T-cell (primary cell): ENCODE data around the gene RASSF8. TPM values are rescaled to one million over a fixed set of nuclear protein-coding genes. Genes with fewer than 3 reads are reported as not detected.

Experiments used
- ATAC-seq, 4 experiments: fragments of 200-7000 bp in 3 of 4; fragments of 150-1000 bp in 1 of 4; cut with Tn5 transposase; replicated peaks in 1 of 4; 1 replicate in 3 of 4; 2 replicates in 1 of 4; pipeline ENCODE4 v1.10.0; 2021; ENCODE audit warnings: moderate library complexity in 3 of 4, mild to moderate bottlenecking in 2 of 4, moderate number of reproducible peaks in 1 of 4
- CTCF ChIA-PET, 2 donors: fragments of 300-600 bp; sonication (Branson Sonifier 250); formaldehyde crosslinking; loops; one replicate each; lab custom pipeline; 2022; ENCODE audit warnings: antibody characterized with exemption in 2 of 2; lab: Charles Lee
- POLR2A ChIA-PET, 2 donors: fragments of 300-600 bp; sonication (Branson Sonifier 250); formaldehyde crosslinking; loops; one replicate each; lab custom pipeline; 2022; ENCODE audit warnings: antibody characterized with exemption in 2 of 2; lab: Charles Lee
- DNase-seq, 35 experiments: peaks; one replicate each; pipeline versions ENCODE4 v3.0.0 to v3.0.0-alpha.2; 2013 to 2023
- H3K27ac ChIP-seq: one replicate; pipeline ENCODE4 v1.5.1; 2013; ENCODE audit warnings: low read length
- H3K27me3 ChIP-seq, 2 experiments: replicated peaks in 1 of 2; 1 replicate in 1 of 2; 2 replicates in 1 of 2; pipeline versions ENCODE4 v1.6.1 to v1.7.0; 2013; ENCODE audit warnings: low read length in 1 of 2, mixed read lengths in 1 of 2; ENCODE audit not compliant: control insufficient read depth in 2 of 2, insufficient read depth in 2 of 2; ENCODE audit errors: extremely low read depth in 1 of 2
- H3K36me3 ChIP-seq, 2 donors: 1 replicate in 1 of 2; 2 replicates in 1 of 2; pipeline versions ENCODE4 v1.6.1 to v1.7.0; 2013; ENCODE audit warnings: low read length in 1 of 2; ENCODE audit not compliant: control insufficient read depth in 2 of 2, insufficient read depth in 1 of 2; ENCODE audit errors: extremely low read depth in 1 of 2
- H3K4me1 ChIP-seq, 2 experiments: 1 replicate in 1 of 2; 2 replicates in 1 of 2; pipeline versions ENCODE4 v1.6.1 to v1.7.0; 2013; ENCODE audit warnings: low read length in 2 of 2, mixed read lengths in 1 of 2; ENCODE audit not compliant: insufficient read depth in 2 of 2, control insufficient read depth in 1 of 2; ENCODE audit errors: extremely low read depth in 1 of 2
- H3K4me3 ChIP-seq, 2 donors: 1 replicate in 1 of 2; 2 replicates in 1 of 2; pipeline versions ENCODE4 v1.5.1 to v1.7.0; 2013; ENCODE audit warnings: mild to moderate bottlenecking in 2 of 2, low read length in 1 of 2, moderate library complexity in 1 of 2; ENCODE audit not compliant: control insufficient read depth in 1 of 2; ENCODE audit errors: extremely low read depth in 1 of 2
- H3K9me3 ChIP-seq: 2 replicates; pipeline ENCODE4 v1.7.0; 2013
- H3K27ac Mint-ChIP-seq, 2 donors: one replicate each; pipeline ENCODE4 v1.8.0; 2020 to 2021; ENCODE audit warnings: mild to moderate bottlenecking in 2 of 2, mixed read lengths in 2 of 2
- H3K27me3 Mint-ChIP-seq, 2 donors: one replicate each; pipeline ENCODE4 v1.8.0; 2021 to 2022; ENCODE audit warnings: mixed read lengths in 2 of 2
- H3K36me3 Mint-ChIP-seq: one replicate; pipeline ENCODE4 v1.8.0; 2021; ENCODE audit warnings: mixed read lengths
- H3K4me1 Mint-ChIP-seq, 3 donors: one replicate each; pipeline ENCODE4 v1.8.0; 2020 to 2022; ENCODE audit warnings: mixed read lengths in 3 of 3, mild to moderate bottlenecking in 1 of 3
- H3K4me3 Mint-ChIP-seq, 3 donors: one replicate each; pipeline ENCODE4 v1.8.0; 2020 to 2022; ENCODE audit warnings: mild to moderate bottlenecking in 3 of 3, mixed read lengths in 3 of 3, moderate library complexity in 3 of 3
- H3K9me3 Mint-ChIP-seq, 3 donors: one replicate each; pipeline ENCODE4 v1.8.0; 2020 to 2022; ENCODE audit warnings: mixed read lengths in 3 of 3
- WGBS: methylation state at CpG from one replicate; pipeline ENCODE4 v1.1.5; 2013; ENCODE audit warnings: missing lambda C conversion rate; ENCODE audit not compliant: insufficient coverage; 5-methylcytosine and 5-hydroxymethylcytosine counted together
- total RNA-seq, 35 experiments: library from RNA in 6 of 35; stranded (reverse) in 6 of 35; fragments of 120-200 nt in 1 of 35; gene quantifications; one replicate each; pipeline versions ENCODE4 v1.2.1 to v1.2.4 and lab custom pipeline; 2013 to 2026

Gene RASSF8
- total RNA-seq, 5 donors from 2014 or later (not counting 1 experiment from before 2014, with no cell fraction given): 0.50 to 0.98 (median 0.73) TPM; not detected in 1

- WGBS: 100% methylated on average over 1 of the region's 1 CpG
- H3K9me3 ChIP-seq: no peaks in the 10 kb centered on the region
- POLR2A ChIA-PET: no interaction called here
- H3K36me3 ChIP-seq: no peaks in the 10 kb centered on the region
- H3K4me3 ChIP-seq: no peak overlapping the region
- peaks cover 0 to 2% of the 10 kb centered on the region in 2 experiments for H3K27me3 ChIP-seq
- no peak overlapping the region for H3K4me3 Mint-ChIP-seq
- H3K4me1 ChIP-seq: no peaks in the 10 kb centered on the region
- no peaks in the 10 kb centered on the region for H3K36me3 Mint-ChIP-seq
- H3K4me1 Mint-ChIP-seq: no peaks in the 10 kb centered on the region
- no peaks in the 10 kb centered on the region for H3K9me3 Mint-ChIP-seq
- DNase-seq (no peak), ATAC-seq (no peak)
- H3K27ac Mint-ChIP-seq: no peak overlapping the region
- CTCF ChIA-PET: no interaction called here
- peaks cover 0 to 4% of the 10 kb centered on the region in 2 donors for H3K27me3 Mint-ChIP-seq
- H3K27ac ChIP-seq: no peak overlapping the region
These were observed 88.4 kb downstream of the RASSF8 start for GRCh38 chr12:26046906-26047305.

GRCh38 chr12:26047401-26048226 lies 89.1 kb downstream of the RASSF8 start:
- no peaks in the 10 kb centered on the region for H3K36me3 Mint-ChIP-seq
- no peaks in the 10 kb centered on the region for H3K9me3 Mint-ChIP-seq
- ChIA-PET CTCF (no interaction called here), POLR2A (no interaction called here)
- Histone ChIP-seq H3K4me3 (no peak overlapping the region), H3K4me1 (no peaks in the 10 kb centered on the region), H3K9me3 (no peaks in the 10 kb centered on the region), H3K27ac (no peak overlapping the region), H3K36me3 (no peaks in the 10 kb centered on the region), H3K27me3 (peaks cover 0 to 2% of the 10 kb centered on the region in 2 experiments)
- H3K27me3 Mint-ChIP-seq: peaks cover 0 to 4% of the 10 kb centered on the region in 2 donors
- no peak overlapping the region for H3K27ac Mint-ChIP-seq
- H3K4me3 Mint-ChIP-seq: no peak overlapping the region
- 94% methylated on average over 7 of the region's 9 CpGs for WGBS
- ATAC-seq (no peak), DNase-seq (no peak)
- H3K4me1 Mint-ChIP-seq: no peaks in the 10 kb centered on the region

DNA sequence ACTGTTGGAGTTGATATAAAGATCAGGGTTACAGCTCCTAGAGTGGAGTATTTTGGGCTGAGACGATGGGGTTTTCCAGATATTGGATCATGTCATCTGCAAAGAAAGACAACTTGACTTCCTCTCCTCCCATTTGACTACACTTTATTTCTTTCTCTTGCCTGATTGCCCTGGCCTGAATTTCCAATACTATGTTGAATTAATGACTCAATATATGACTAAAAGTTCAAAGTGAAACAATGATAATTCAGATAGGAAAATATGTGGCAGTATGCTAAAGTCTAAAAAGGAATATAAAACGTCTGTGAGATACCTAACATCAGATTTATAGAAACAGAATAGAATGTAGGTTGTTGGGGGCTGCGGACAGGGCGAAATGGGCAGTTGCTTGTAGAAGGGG lies 94.2 kb downstream of the RASSF8 start:
- Mint-ChIP-seq H3K4me1 (no peaks in the 10 kb centered on the region), H3K9me3 (no peaks in the 10 kb centered on the region), H3K27ac (no peak overlapping the region), H3K4me3 (no peak overlapping the region), H3K36me3 (no peaks in the 10 kb centered on the region), H3K27me3 (peaks cover 0 to 2% of the 10 kb centered on the region in 2 donors)
- no peak overlapping the region for H3K4me3 ChIP-seq
- CTCF ChIA-PET: no interaction called here
- H3K36me3 ChIP-seq: no peaks in the 10 kb centered on the region
- no CpG with 5 or more reads among the region's 4 CpGs for WGBS
- H3K27ac ChIP-seq: no peak overlapping the region
- no peaks in the 10 kb centered on the region for H3K4me1 ChIP-seq
- POLR2A ChIA-PET: no interaction called here
- H3K9me3 ChIP-seq: no peaks in the 10 kb centered on the region
- DNase-seq (no peak), ATAC-seq (no peak)
- H3K27me3 ChIP-seq: no peaks in the 10 kb centered on the region

- CTCF ChIA-PET: no interaction called here
- Histone ChIP-seq H3K27ac (no peak overlapping the region), H3K9me3 (no peaks in the 10 kb centered on the region), H3K4me1 (no peaks in the 10 kb centered on the region), H3K27me3 (no peaks in the 10 kb centered on the region), H3K4me3 (no peak overlapping the region), H3K36me3 (no peaks in the 10 kb centered on the region)
- ATAC-seq: no peak
- no peak for DNase-seq
- H3K27me3 Mint-ChIP-seq: peaks cover 0 to 2% of the 10 kb centered on the region in 2 donors
- no peak overlapping the region for H3K4me3 Mint-ChIP-seq
- H3K27ac Mint-ChIP-seq: no peak overlapping the region
- POLR2A ChIA-PET: no interaction called here
- H3K36me3 Mint-ChIP-seq: no peaks in the 10 kb centered on the region
- WGBS: no CpG with 5 or more reads among the region's 4 CpGs
- H3K4me1 Mint-ChIP-seq: no peaks in the 10 kb centered on the region
- H3K9me3 Mint-ChIP-seq: no peaks in the 10 kb centered on the region
These were observed 95.9 kb downstream of the RASSF8 start for GRCh38 chr12:26054383-26054782.

GRCh38 chr12:26055087-26055486 lies 96.6 kb downstream of the RASSF8 start:
- no peak for ATAC-seq

DNA sequence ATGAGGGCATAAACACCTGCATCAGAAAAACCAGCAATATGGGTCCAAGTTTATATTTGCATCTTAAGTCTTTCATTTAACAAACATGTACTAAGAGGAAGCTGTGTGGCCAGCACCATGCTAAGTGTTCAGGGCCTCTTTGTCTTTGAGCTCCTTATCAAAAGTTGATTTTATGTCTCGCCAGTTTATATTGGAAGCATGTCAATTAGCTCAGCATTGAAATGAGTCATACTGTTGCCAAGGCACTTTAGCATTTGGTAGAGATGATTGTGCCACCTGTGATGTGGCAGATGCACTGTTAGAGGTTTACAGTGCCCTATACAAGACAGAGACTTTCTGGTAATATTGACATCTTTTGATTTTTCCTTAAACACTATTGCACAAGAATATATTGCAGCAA lies 97.9 kb downstream of the RASSF8 start:
- H3K4me3 ChIP-seq: no peak overlapping the region
- H3K9me3 ChIP-seq: no peaks in the 10 kb centered on the region
- H3K27me3 Mint-ChIP-seq: peaks cover 0 to 2% of the 10 kb centered on the region in 2 donors
- no peaks in the 10 kb centered on the region for H3K9me3 Mint-ChIP-seq
- WGBS: 50% methylated on average over 1 of the region's 1 CpG
- no peaks in the 10 kb centered on the region for H3K4me1 Mint-ChIP-seq
- H3K27me3 ChIP-seq: no peaks in the 10 kb centered on the region
- H3K27ac Mint-ChIP-seq: no peak overlapping the region
- H3K36me3 Mint-ChIP-seq: no peaks in the 10 kb centered on the region
- no peak for ATAC-seq
- H3K4me1 ChIP-seq: no peaks in the 10 kb centered on the region
- ChIA-PET POLR2A (no interaction called here), CTCF (interaction anchor here in 1 of 2 donors (0.6 to 0.9 kb wide), 3 partner anchors 12 to 711 kb away, joined by 3 to 4 read pairs (median 3); no protein-coding TSS in a partner anchor)
- no peak for DNase-seq
- H3K36me3 ChIP-seq: no peaks in the 10 kb centered on the region
- H3K4me3 Mint-ChIP-seq: no peak overlapping the region
- H3K27ac ChIP-seq: no peak overlapping the region

More at GRCh38 chr12:26055087-26055486, 96.6 kb downstream of the RASSF8 start:
- Mint-ChIP-seq H3K4me3 (no peak overlapping the region), H3K9me3 (no peaks in the 10 kb centered on the region), H3K27ac (no peak overlapping the region), H3K4me1 (no peaks in the 10 kb centered on the region), H3K36me3 (no peaks in the 10 kb centered on the region), H3K27me3 (peaks cover 0 to 2% of the 10 kb centered on the region in 2 donors)
- H3K27ac ChIP-seq: no peak overlapping the region
- H3K9me3 ChIP-seq: no peaks in the 10 kb centered on the region
- no peaks in the 10 kb centered on the region for H3K4me1 ChIP-seq
- no CpG with 5 or more reads among the region's 2 CpGs for WGBS
- no peak overlapping the region for H3K4me3 ChIP-seq
- no peaks in the 10 kb centered on the region for H3K36me3 ChIP-seq
- ChIA-PET POLR2A (no interaction called here), CTCF (no interaction called here)
- DNase-seq: no peak
- H3K27me3 ChIP-seq: no peaks in the 10 kb centered on the region
